ENCODE measurements around the gene TTLL11.

- TF ChIP-seq EZH2 (IDR thresholded peaks at IDR 0.05; ENCODE audit: low read depth) (no peak), CTCF (conservative IDR thresholded peaks at IDR 0.05) (no peak)
Measured at GRCh38 chr9:122132539-122132938, 39.4 kb upstream of the TTLL11 start.

Data from PC-9 (cell line).